Activated naive CD4-positive, alpha-beta T cell treated with Interleukin-2 at 50 U/mL for 16 hours (primary cell): Measurements from ENCODE around the gene TBC1D32.
"Not testable (repeated sequence)": the region's sequence is repeated elsewhere in the genome, so short reads cannot be mapped to it uniquely, and the experiment has no call there.

ENCODE experiments used
- DNase-seq: peaks from one replicate; pipeline ENCODE4 v3.0.0-alpha.2; 2020

TBC1D32 gene

DNA sequence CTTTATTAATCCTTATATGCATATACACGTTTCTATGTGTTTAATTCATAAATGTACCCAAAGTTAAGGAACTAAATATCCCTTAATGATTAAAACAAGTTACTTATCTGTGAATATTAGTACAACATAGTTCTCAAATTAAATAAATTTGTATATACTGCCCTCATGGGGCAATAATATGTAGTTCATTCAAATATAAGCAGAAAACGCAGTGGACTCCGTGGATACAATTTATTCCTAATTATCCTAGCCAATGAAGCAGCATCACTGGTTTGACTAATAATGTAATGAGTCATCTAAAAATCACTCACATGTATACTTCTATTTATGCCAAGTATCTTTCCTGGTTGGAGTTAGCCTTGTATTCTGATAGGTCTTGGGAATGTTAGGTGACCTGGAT is 111.6 kb downstream of the TBC1D32 start:
- DNase-seq = no peak

DNA sequence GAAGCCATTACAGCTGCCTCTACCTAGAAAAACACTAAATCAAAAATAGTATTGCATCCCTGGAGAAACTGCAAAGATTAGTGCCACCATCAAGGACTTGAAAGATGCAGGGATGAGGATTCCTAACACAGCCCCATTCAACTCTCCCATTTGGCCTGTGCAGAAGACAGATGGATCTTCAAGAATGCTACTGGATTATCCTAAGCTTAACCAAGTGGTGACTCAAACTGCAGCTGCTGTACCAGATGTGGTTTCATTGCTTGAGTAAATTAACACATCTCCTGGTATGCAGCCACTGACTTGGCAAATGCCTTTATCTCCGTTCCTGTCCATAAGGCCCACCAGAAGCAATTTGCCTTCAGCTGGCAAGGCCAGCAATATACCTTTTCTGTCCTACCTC is 117.4 kb downstream of the TBC1D32 start:
- no peak for DNase-seq

DNA sequence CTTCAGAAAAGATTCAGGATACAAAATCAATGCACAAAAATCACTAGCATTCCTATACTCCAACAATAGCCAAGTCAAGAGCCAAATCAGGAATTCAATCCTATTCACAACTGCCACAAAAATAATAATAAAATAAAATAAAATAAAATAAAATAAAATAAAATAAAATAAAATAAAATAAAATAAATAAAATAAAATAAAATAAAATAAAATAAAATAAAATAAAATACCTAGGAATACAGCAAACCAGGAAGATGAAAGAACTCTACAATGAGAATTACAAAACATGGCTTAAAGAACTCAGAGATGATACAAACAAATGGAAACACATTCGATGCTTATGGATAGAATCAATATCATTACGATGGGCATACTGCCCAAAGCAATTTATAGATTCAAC is 120.9 kb downstream of the TBC1D32 start:
- DNase-seq = not testable (repeated sequence)

DNA sequence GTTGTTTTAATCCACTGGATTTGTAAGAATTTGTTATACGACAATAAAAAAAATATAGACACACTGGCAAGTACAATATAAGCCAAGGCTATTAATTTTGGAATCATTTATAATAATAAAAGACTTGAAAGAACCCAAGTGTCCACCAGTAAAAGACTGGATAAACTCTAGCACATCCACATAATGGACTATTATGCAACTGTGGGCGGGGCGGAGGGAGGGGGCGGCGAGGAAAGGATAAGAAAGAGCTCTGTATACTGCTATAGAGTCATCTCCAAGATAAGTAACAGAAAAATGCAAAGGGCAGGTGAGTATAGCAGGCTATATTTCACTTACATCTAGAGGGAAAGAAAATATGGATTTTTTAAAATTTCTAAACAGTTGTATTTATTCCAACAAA is 123.3 kb downstream of the TBC1D32 start:
- no peak for DNase-seq

DNA sequence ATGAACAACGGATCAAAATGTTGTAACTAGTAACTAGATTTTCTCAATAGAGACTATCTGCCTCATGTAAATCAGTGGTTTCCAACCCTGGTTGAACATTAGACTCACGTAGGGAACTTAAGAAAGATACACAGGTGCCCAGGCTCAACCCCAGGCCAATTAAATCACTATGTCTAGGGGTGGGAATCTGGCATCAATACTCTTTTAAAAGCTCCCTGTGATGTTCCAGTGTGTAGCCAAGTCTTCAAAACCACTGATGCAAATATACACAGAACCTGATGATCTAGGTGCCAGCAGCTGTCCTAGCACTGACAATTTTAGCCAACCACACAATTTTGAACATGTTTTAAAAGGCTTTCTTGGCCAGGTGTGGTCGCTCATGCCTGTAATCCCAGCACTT is 128.7 kb downstream of the TBC1D32 start:
- DNase-seq = no peak

DNA sequence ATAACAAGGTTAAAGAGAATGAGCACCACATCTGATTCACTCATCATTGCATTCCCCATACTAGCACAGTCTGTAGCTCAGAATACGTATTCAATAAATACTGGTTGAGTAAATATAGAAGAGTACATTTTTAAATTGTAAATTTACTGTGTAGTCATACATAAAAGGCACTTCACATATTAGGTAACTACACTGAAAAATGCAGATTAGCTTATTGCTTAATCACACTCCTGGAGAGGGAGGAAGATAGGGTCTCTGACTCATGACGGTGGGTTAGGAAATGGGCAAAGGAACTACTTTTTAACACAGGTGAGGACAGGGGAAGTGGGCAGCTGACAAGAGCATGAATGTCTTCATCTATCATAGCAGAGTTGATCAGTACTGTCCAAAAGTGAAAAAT is 133.2 kb downstream of the TBC1D32 start:
- DNase-seq = no peak

DNA sequence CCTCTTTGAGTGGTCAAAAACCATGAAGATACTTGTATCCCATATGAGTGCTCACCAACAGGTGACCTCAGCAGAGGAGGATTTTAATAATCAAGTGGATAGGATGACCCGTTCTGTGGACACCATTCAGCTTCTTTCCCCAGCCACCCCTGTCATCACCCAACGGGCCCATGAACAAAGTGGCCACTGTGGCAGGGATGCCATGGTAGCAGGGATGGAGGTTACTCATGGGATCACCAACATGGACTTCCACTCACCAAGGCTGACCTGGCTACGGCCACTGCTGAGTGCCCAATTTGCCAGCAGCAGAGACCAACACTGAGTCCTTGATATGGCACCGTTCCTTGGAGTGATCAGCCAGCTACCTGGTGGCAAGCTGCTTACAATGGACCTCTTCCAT is 138.2 kb downstream of the TBC1D32 start:
- DNase-seq = not testable (repeated sequence)

DNA sequence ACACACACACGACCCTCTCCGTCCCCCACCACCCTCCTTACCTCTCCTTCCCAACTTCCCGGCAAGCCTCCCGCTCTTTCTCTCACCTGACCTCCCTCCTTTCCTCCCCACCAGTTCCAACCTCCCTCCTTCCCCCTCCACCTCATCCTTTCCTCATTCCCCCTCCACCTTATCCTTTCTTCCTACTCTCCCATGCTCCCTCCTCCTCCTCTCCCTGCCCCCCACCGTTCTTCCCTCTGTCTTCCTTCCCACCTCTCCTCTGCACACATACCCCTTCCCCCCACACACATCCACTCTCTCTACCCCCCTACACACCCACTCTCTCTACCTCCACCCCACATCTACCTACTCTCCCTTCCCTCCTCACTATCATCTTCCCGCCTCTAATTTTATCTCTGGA is 144.2 kb downstream of the TBC1D32 start:
- no peak for DNase-seq

DNA sequence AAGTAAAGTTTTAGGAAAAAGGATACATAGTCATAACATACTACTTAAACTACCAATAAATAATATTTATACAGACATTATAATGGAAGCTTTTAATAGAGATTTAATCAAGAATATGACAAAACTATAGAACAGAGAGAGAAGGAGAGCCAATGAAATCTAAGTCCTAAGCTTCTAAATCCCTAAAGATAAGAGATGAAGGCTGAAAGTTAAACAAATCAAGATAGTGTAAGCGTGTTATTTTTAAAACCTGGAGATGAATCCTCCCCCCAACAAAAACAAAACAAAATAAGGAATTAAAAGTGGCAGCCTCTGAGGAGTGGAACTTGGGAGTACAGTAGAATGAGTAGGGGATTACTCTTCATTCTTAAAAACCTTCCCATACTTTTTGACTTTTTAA is 145.9 kb downstream of the TBC1D32 start:
- DNase-seq = no peak

DNA sequence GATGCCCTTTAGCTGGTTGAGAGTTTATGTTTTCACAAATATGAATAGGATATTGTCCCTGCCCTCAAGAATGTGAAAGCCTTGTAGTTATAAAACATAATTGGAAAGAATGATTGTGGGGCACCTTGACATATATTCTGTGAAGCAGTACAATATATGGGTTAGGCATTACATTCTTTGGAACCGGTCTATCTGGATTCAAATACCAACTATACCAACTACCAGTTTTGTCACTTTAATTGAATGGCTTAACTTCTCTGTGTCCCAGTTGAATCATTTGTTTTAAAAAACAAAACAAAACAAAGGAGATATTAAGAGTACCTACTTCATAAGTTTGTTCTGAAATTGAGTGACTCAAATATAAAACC is 146.5 kb downstream of the TBC1D32 start:
- DNase-seq = no peak

DNA sequence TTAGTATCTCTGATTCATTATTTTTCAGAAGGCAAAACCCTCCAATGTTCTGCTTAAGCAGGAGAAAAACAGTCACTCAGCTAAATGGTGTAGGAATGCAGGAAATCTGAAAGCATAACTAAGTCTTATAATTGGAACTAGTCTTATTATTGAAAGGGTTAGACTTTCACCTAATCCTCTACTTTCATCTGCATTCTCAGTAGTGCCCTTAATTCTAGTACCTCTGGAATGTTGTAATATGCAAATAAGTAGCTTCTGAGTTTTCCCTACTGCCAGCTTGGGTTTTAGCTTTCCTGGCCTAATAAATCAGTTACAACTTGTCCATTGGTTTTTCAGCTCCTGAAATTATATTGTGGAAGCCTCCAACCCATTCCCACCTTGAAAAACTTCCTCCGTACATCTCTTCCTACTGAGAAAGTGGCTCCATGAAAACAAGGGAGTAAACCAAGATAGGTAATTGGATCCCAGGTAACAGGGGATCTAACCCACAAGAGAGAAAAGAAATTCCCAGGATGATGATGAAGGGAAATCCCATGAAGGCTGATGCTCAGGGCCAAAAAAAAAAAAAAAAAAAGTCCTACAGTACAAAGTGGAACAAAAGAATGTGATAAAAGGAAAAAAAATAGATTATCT is 147.0 kb downstream of the TBC1D32 start:
- no peak for DNase-seq

DNA sequence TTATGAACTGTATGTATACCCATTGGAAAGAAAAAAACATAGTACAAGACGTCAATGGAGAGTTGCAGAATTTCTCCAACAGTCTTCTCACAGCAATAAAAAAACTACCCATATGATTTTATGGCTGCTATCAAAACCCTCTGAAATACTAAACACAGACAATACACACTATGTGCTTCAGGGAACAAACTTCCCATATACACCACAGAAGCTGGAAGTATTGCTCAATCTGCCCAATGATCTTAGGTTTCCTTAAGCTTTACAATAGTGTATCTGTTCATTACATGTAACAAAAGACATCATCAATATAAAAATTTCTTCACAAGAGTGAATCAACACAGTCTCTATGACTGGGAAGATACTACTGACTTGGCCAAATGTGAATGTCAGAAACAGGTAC is 150.5 kb downstream of the TBC1D32 start:
- DNase-seq = no peak

DNA sequence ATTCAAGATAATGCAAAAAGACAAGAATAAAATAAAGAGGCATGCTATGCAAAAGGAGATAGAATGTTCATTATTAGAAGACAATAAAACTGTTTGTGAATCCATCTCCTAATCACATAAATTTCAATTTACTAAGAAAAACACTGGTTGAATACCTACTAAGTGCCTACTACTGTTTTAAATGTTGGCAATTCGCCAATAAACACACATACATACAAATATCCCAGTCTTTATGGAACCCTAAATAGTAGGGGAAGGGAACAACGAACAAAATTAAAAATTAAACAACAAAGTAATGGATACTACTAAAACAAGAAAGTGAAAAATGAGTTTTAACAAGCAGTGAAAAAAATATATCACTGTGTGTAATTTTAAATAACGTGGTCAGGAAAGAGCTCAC is 158.5 kb downstream of the TBC1D32 start:
- no peak for DNase-seq

DNA sequence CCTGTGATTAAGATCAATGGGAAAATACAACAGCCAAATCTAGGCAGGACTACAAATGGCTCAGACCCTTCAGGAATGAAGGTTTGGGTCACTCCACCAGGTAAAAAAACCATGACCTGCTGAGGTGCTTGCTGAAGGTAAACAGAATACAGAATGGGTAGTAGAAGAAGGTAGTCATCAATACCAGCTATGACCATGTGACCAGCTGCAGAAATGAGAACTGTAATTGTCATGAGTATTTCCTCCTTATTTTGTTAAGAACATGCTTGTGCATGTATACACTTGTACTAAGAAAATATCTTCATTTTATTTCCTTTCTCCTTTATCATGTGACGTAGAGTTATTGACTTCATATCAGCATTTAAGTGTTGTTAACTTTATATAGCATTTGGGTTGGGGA is 161.8 kb downstream of the TBC1D32 start:
- not testable (repeated sequence) for DNase-seq

DNA sequence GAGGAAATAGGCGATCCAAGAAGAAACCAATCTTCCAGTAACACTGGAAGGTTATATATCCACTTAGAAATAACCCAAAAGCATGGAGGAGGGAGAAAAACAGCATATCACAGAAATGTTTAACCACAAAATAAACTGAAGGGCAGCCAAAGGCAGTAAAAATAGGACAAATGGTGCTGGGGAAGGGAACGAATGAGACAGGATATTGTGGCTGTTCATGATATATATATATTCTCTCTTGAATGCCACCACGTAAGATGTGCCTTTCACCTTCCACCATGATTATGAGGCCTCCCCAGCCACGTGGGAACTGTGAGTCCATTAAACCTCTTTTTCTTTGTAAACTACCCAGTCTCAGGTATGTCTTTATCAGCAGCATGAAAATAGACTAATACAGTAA is 162.4 kb downstream of the TBC1D32 start:
- DNase-seq = no peak

DNA sequence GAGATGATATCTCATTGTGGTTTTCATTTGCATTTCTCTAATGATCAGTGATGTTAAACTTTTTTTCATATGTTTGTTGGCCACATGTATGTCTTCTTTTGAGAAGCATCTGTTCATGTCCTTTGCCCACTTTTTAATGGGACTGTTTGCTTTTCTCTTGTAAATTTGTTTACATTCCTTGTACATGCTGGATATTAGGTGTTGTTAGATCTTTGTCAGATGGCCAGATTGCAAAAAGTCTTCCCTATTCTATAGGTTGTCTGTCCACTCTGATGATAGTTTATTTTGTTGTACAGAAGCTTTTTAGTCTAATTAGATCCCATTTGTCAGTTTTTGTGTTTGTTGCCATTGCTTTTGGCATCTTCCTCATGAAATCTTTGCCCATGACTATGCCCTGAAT is 172.4 kb downstream of the TBC1D32 start:
- DNase-seq = no peak

DNA sequence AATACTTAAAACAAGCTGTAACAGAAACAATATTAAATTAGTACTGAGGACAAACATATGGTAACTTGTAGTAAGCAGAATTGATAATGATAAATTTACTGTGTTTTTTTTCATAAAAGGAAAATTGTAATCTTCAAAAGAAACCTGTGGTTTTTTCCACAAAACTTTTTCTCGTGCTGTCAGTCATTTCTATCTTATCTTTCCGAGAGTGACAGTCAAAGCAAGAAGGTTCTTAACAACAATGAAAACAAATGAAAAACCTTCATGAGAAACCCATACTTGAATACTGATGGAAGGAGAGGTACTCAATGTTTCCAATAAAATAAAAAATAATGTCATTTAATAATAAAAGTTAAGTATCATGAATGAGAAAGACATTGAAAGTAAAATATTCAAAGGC is 174.0 kb downstream of the TBC1D32 start:
- no peak for DNase-seq

DNA sequence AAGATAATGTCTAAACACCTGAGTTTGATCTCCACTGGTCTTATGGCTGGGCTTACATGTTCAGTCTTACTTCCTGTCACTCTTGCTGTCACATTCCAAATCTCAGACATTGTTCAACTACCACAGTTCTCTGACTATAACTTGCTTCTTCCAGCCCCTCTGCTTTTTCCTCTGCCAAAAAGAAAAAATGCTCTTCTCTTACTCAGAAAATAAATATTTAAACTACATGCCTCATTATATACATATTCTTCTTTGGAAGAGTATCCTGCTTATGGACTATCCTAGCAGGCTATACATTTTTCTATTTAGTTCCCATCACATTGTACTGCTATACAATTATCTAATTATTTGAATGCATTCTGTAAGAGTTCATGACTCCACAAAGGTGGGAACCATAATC is 175.4 kb downstream of the TBC1D32 start:
- no peak for DNase-seq

DNA sequence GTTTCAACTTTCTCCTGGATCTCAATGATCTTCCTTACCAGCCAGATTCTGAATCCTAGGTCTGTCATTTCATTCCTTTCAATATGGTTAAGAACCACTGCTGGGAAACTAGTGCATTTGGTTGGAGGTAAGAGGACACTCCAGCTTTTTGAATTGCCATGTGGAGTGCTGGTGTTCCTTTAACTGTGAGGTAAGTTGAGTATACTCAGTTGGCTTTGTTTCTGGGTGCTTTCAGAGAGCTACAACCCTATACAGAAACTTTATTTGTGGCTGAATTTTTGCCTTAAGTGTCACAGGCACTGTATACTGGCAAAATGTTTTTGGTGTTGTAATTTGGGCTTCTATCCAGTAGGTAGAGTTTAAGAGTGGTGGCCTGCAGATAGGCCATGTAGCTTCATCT is 175.8 kb downstream of the TBC1D32 start:
- no peak for DNase-seq

DNA sequence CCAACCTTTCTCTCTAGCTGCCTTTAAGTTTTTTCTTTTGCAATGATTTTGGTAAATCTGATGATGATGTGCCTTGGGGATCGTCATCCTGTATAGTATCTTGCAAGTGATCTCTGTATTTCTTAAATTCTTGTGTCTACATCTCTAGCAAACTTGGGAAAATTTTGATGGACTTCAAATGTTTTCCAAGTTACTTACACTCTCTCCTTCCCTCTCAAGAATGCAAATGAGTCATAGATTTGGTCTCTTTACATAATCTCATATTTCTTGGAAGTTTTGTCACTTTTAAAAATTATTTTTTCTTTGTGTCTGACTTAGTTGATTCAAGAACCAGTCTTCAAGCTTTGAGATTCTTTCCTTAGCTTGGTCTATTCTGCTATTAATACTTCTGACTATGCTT is 176.4 kb downstream of the TBC1D32 start:
- DNase-seq = no peak

DNA sequence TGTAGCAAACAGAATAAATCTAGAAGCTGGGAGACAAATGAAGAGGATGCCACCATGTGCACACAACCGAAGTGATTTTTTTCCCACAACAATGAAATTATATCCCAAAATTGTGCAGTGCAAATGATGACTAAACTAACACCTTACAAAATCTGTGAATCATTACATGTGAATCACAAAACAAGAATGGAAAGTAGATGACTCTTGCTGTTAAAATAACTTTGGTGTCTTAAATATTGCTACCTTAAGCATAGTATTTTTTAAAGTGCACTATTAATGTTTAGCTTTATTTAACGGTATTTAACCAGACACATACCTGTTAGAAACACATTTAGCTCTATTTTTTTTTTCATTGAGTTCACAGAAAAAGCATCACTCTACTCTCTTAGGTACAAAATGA is 190.8 kb downstream of the TBC1D32 start:
- no peak for DNase-seq

DNA sequence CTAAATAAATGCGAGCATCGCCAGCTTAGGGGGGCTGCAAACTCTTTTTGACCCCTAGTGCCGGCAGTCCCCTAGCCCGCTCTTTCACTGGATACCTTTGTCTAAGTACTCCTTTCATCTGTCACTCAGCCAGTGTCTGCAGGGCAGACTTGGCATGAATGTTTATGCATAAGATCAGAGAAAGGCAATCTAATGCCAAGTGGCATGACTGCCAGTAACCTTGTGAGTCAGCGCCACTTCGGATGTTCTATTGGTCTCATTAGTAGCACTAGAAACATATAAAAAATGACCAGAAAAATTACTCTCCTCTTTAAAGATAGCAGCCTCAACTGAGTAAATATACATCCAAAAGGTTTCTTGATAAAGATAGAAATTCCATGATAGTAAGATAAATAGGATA is 192.2 kb downstream of the TBC1D32 start:
- DNase-seq = no peak

DNA sequence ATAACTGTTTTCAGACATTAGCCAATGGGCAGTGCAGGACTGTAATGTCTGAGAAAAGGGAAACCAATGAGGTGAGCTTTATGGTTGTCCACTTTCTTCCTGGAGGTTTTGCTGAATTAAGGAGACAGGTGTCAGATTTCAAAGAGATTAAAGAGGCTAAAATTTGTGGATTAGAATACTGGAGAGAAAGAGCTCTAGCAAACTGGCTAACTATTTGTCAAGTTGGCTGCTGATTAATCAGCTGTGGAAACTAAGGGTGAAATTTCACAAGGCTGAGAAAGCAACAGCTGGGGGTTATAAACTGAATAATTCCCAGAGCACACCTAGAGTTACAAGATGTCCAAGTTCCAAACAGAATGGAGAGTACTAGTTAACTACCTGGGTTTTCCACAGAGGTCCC is 198.9 kb downstream of the TBC1D32 start:
- no peak for DNase-seq

DNA sequence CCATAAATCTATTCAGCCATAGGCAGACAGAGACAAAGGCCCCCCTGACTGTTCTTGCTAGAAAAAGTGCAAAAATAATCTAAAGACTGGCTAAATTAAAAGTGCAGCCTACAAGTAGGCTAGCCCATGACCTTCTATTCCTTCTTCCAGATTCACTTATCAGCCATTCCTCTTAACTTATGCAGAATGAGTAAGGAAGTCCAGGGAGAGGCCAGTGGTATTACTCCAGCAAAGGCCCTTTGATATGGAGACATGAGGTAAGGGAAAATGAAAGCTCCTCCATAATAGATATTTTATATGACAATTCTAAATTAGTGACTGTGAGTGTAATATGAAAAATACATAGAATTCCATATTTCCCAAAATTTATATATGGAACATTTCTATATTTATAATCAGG is 199.4 kb downstream of the TBC1D32 start:
- DNase-seq = no peak

DNA sequence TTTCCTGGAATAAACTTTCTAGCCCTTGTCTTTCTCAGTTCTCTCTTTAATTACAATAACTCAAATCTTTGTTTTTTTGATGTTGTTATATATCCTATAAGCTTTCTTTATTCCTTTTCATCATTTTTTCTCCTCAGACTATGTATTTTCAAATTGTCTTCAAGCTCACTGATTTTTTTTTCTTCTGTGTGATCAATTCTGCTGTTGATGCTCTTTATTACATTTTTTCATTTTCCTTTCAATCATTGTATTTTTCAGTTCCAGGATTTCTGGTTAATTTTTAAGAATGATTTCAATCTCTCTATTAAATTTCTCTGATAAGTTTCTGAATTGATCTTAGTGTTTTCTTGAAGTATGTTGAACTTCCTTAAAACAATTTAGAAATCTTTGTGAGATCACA is 209.7 kb downstream of the TBC1D32 start:
- no peak for DNase-seq

DNA sequence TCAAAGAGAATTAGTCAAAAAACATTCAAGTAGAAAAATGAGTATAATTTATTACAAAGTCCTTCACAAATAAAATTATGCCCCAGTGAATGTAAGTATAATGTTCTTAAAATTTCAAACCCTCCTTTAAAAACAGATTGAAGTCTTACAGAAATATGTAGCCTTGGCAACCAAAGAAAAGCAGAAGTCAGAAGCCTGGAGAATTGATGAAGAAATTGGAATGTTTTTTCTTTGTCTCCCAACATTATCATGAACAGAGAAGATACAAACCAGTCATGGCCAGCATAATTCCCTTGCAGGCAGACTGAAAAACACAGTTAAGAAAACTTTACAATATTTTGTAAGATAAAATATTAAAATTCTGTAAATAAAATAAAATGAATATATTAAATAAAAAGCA is 221.9 kb downstream of the TBC1D32 start:
- DNase-seq = no peak
